ENCODE data around the gene MRC2.

Gene MRC2

DNA sequence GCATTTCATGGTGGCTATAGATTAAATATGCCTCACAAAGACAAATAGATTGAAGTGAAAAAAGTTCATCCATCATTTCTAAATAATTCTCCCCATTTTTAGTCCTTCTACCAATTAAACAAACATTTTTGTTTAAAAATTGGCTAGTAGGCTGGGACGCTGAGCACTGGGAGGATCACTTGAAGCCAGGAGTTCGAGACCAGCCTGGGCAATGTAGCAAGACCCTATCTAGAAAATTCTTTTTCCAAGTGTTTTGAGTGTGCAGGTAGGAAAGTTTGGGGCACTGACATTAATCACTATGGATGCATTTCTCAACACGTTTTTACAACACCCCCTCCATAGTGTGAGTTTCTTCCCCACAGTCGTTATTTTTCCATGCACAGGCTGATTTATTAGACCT lies 56.7 kb downstream of the MRC2 start:
- Histone ChIP-seq H3F3A (ENCODE audit: insufficient read depth) (no peaks in the 10 kb centered on the region), H3K36me3 (ENCODE audit: low read length) (no peaks in the 10 kb centered on the region), H3K9me3 (ENCODE audit: insufficient read depth, low read length) (no peaks in the 10 kb centered on the region), H3K9me2 (replicated peaks; ENCODE audit: insufficient read depth, low read length) (no peaks in the 10 kb centered on the region), H3K79me2 (ENCODE audit: insufficient read depth, low read length) (no peaks in the 10 kb centered on the region), H3K4me3 (ENCODE audit: insufficient read depth, low read length, poor library complexity, severe bottlenecking) (no peak overlapping the region), H3K9ac (ENCODE audit: low read length) (no peak overlapping the region), H3K4me2 (ENCODE audit: low read depth, low read length, poor library complexity, severe bottlenecking) (no peak overlapping the region), H3K27me3 (ENCODE audit: low read length) (no peaks in the 10 kb centered on the region), H3K27ac (ENCODE audit: low read depth, low read length) (no peak overlapping the region), H2AFZ (ENCODE audit: low read depth, low read length, severe bottlenecking) (no peak overlapping the region), H4K20me1 (ENCODE audit: low read depth, low read length) (no peaks in the 10 kb centered on the region)
- TF ChIP-seq CTCF (IDR thresholded peaks at IDR 0.05; ENCODE audit: insufficient read depth, low read length, poor library complexity, severe bottlenecking) (no peak), EZH2phosphoT487 (conservative IDR thresholded peaks at IDR 0.05; ENCODE audit: low read length) (no peak)

DNA sequence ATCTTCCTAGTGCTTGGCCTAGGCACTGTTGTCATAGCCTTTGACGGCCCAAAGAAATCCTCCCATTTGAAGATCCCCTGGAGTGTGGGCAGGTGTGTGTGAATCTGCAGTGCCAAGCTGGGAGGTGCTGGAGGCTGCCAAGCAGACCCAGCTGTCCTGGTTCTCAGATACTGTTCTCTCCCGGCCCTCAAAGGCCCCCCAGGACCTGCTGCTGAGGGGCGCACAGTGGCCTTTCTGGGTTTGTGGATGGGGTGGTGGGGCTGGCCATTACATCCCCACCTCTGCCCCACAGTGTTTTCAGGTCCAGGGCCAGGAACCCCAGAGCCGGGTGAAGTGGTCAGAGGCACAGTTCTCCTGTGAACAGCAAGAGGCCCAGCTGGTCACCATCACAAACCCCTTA lies 60.5 kb downstream of the MRC2 start:
- Histone ChIP-seq H3K4me2 (ENCODE audit: low read depth, low read length, poor library complexity, severe bottlenecking) (no peak overlapping the region), H2AFZ (ENCODE audit: low read depth, low read length, severe bottlenecking) (no peak overlapping the region), H3F3A (ENCODE audit: insufficient read depth) (no peaks in the 10 kb centered on the region), H3K9me3 (ENCODE audit: insufficient read depth, low read length) (no peaks in the 10 kb centered on the region), H3K4me3 (ENCODE audit: insufficient read depth, low read length, poor library complexity, severe bottlenecking) (no peak overlapping the region), H3K79me2 (ENCODE audit: insufficient read depth, low read length) (no peaks in the 10 kb centered on the region), H3K9me2 (replicated peaks; ENCODE audit: insufficient read depth, low read length) (no peaks in the 10 kb centered on the region), H3K27me3 (ENCODE audit: low read length) (no peaks in the 10 kb centered on the region), H3K27ac (ENCODE audit: low read depth, low read length) (no peak overlapping the region), H4K20me1 (ENCODE audit: low read depth, low read length) (no peaks in the 10 kb centered on the region), H3K36me3 (ENCODE audit: low read length) (no peaks in the 10 kb centered on the region), H3K9ac (ENCODE audit: low read length) (no peak overlapping the region)
- no peak for TF ChIP-seq CTCF (IDR thresholded peaks at IDR 0.05; ENCODE audit: insufficient read depth, low read length, poor library complexity, severe bottlenecking)
- TF ChIP-seq EZH2phosphoT487 (conservative IDR thresholded peaks at IDR 0.05; ENCODE audit: low read length), result no peak

DNA sequence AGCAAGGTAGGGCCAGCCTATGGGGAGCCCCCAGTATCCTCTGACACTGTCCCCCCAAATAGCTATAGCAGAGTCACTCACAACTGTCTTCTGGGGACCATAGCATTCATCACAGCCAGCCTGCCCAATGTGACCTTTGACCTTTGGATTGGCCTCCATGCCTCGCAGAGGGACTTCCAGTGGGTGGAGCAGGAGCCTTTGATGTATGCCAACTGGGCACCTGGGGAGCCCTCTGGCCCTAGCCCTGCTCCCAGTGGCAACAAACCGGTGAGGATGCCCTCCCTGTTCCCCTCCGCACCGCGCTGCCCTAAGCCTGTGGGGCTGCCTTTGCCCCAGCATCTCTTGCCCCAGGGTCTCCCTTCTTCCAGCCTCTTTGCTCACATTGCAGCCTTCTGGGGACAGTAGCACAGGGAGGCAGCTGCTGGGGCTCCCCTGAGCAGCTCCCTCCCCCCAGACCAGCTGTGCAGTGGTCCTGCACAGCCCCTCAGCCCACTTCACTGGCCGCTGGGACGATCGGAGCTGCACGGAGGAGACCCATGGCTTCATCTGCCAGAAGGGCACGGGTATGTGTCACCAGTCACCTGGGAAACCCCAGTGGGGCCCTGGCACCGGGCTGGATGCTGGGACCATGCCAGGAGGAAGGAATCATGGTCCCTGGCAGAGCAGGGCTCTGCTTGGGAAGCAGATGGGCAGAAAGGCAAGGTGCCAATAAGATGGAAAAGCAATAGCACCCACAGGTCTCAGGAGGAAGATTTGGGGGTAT lies 61.1 kb downstream of the MRC2 start:
- TF ChIP-seq CTCF (IDR thresholded peaks at IDR 0.05; ENCODE audit: insufficient read depth, low read length, poor library complexity, severe bottlenecking), result no peak
- no peak for TF ChIP-seq EZH2phosphoT487 (conservative IDR thresholded peaks at IDR 0.05; ENCODE audit: low read length)
- H3K9me2 ChIP-seq (replicated peaks; ENCODE audit: insufficient read depth, low read length), result no peaks in the 10 kb centered on the region
- H3K27me3 ChIP-seq (ENCODE audit: low read length), result no peaks in the 10 kb centered on the region
- H2AFZ ChIP-seq (ENCODE audit: low read depth, low read length, severe bottlenecking), result no peak overlapping the region
- H3K4me3 ChIP-seq (ENCODE audit: insufficient read depth, low read length, poor library complexity, severe bottlenecking), result no peak overlapping the region
- H3K4me2 ChIP-seq (ENCODE audit: low read depth, low read length, poor library complexity, severe bottlenecking), result no peak overlapping the region
- H3F3A ChIP-seq (ENCODE audit: insufficient read depth), result no peaks in the 10 kb centered on the region
- no peaks in the 10 kb centered on the region for H4K20me1 ChIP-seq (ENCODE audit: low read depth, low read length)
- H3K79me2 ChIP-seq (ENCODE audit: insufficient read depth, low read length), result no peaks in the 10 kb centered on the region
- H3K9ac ChIP-seq (ENCODE audit: low read length), result no peak overlapping the region
- no peaks in the 10 kb centered on the region for H3K36me3 ChIP-seq (ENCODE audit: low read length)
- no peaks in the 10 kb centered on the region for H3K9me3 ChIP-seq (ENCODE audit: insufficient read depth, low read length)
- H3K27ac ChIP-seq (ENCODE audit: low read depth, low read length), result no peak overlapping the region
